Measurements from ENCODE around the gene DBX2. TPM values are rescaled to one million over a fixed set of nuclear protein-coding genes. Genes with fewer than 3 reads are reported as not detected.

DBX2 gene
- total and polyA plus RNA-seq, 2 of the 4 experiments (the other 2 are of a cell fraction), result not detected

- no peak overlapping the region for H3K4me3 ChIP-seq (ENCODE audit: insufficient read depth, low read depth, low read length)
- H2BK20ac ChIP-seq (ENCODE audit: low read depth, low read length), result no peak overlapping the region
- DNase-seq, result no peak
- no peak overlapping the region for H3K9ac ChIP-seq (ENCODE audit: low read depth, low read length)
- no peak overlapping the region for H4K91ac ChIP-seq (ENCODE audit: insufficient read depth, low read depth, low read length)
- H2BK120ac ChIP-seq (ENCODE audit: low read depth, low read length), result no peak overlapping the region
- H3K4me2 ChIP-seq (ENCODE audit: low read depth, low read length), result no peak overlapping the region
- H3K36me3 ChIP-seq (ENCODE audit: control insufficient read depth, insufficient read depth, low read length), result no peaks in the 10 kb centered on the region
- in situ Hi-C loops (cut with MboI; ENCODE audit: low sequenced_read_pairs), result no loop called here
- no peak for TF ChIP-seq CEBPB (IDR thresholded peaks at IDR 0.05; ENCODE audit: low read depth, low read length)
- no peak for TF ChIP-seq MAFK (IDR thresholded peaks at IDR 0.05; ENCODE audit: low read depth, low read length)
- TF ChIP-seq MXI1 (IDR thresholded peaks at IDR 0.05; ENCODE audit: borderline replicate concordance, low read depth, low read length), result no peak
- no peak for TF ChIP-seq USF2 (IDR thresholded peaks at IDR 0.05; ENCODE audit: low read depth, low read length)
- TF ChIP-seq RAD21 (IDR thresholded peaks at IDR 0.05; ENCODE audit: low read length), result no peak
- TF ChIP-seq POLR2A (IDR thresholded peaks at IDR 0.05; ENCODE audit: low read depth, low read length), result no peak
- no peak for TF ChIP-seq BHLHE40 (IDR thresholded peaks at IDR 0.05; ENCODE audit: low read depth, low read length)
- TF ChIP-seq CTCF (conservative IDR thresholded peaks at IDR 0.05; ENCODE audit: low read depth, low read length), result no peak
- ChIA-PET CTCF (no interaction called here), POLR2A (ENCODE audit: unreplicated experiment) (no interaction called here)
- no peak overlapping the region for H3K23ac ChIP-seq (ENCODE audit: low read depth, low read length)
- H3K18ac ChIP-seq (ENCODE audit: low read depth, low read length), result no peak overlapping the region
- H3K9me1 ChIP-seq (ENCODE audit: insufficient read depth, low read length), result no peaks in the 10 kb centered on the region
- H4K5ac ChIP-seq (ENCODE audit: low read depth, low read length), result no peak overlapping the region
- dilution Hi-C loops (cut with HindIII; ENCODE audit: low sequenced_read_pairs, unreplicated experiment), result no loop called here
- intact Hi-C loops (cut with micrococcal nuclease), result no loop called here
- no peak overlapping the region for H3K14ac ChIP-seq (replicated peaks; ENCODE audit: low read depth, low read length)
- H2AFZ ChIP-seq (replicated peaks; ENCODE audit: low read length, poor library complexity), result no peak overlapping the region
- no peak overlapping the region for H3K4ac ChIP-seq (ENCODE audit: low read depth, low read length)
- H3K4me1 ChIP-seq (ENCODE audit: control insufficient read depth, insufficient read depth, low read length), result no peaks in the 10 kb centered on the region
- H3K56ac ChIP-seq (ENCODE audit: extremely low read depth, insufficient read depth, low read length), result no peak overlapping the region
- no peak overlapping the region for H2BK5ac ChIP-seq (ENCODE audit: low read depth, low read length, poor library complexity, severe bottlenecking)
- BruUV-seq (replicated peaks), result no TSS peak
- H2AK9ac ChIP-seq (replicated peaks; ENCODE audit: low read depth, low read length, poor library complexity), result no peak overlapping the region
- H4K8ac ChIP-seq (ENCODE audit: low read depth in 2 of 2, low read length in 2 of 2), result no peak overlapping the region
- H2AK5ac ChIP-seq (ENCODE audit: low read depth, low read length), result no peak overlapping the region
- H2BK15ac ChIP-seq (ENCODE audit: low read depth, low read length), result no peak overlapping the region
- ATAC-seq (ENCODE audit: low read depth), result no peak
- no peaks in the 10 kb centered on the region for H3K79me1 ChIP-seq (ENCODE audit: low read depth in 1 of 2, low read length in 2 of 2)
- no peaks in the 10 kb centered on the region for H4K20me1 ChIP-seq (ENCODE audit: insufficient read depth, low read length)
- H3K27ac ChIP-seq (ENCODE audit: insufficient read depth, low read length), result no peak overlapping the region
- H3K27me3 ChIP-seq (ENCODE audit: control insufficient read depth, insufficient read depth, low read length), result no peaks in the 10 kb centered on the region
- no peaks in the 10 kb centered on the region for H3K9me3 ChIP-seq (ENCODE audit: control insufficient read depth, insufficient read depth, low read length)
Measured at GRCh38 chr12:44999355-44999754, 51.5 kb downstream of the DBX2 start.

Data from IMR-90 (cell line).